Vagina (tissue), 2 donors: ENCODE measurements around the gene TIPARP.

ENCODE experiments used
- POLR2A ChIP-seq, 2 donors: fragments of 450-650 bp; IDR thresholded peaks; one replicate each; pipeline ENCODE4 v1.6.1; 2017; ENCODE audit warnings: antibody characterized with exemption in 2 of 2, mild to moderate bottlenecking in 2 of 2, moderate library complexity in 2 of 2
- POLR2AphosphoS5 ChIP-seq, 2 donors: sonication (generic); formaldehyde crosslinking; IDR thresholded peaks; one replicate each; pipeline ENCODE4 v1.9.0; 2017; ENCODE audit warnings: antibody characterized with exemption in 2 of 2, mild to moderate bottlenecking in 2 of 2, low read depth in 1 of 2; ENCODE audit not compliant: insufficient read depth in 1 of 2
- TF ChIP-seq, protein P1 (sequence below), 3 experiments: fragments of 450-650 bp in 2 of 3; fragments of 200-600 bp in 1 of 3; sonication (generic) in 1 of 3; IDR thresholded peaks; one replicate each; pipeline ENCODE4 v1.5.1; 2017 to 2019; ENCODE audit warnings: antibody characterized with exemption in 3 of 3, mild to moderate bottlenecking in 2 of 3, moderate library complexity in 2 of 3

DNA sequence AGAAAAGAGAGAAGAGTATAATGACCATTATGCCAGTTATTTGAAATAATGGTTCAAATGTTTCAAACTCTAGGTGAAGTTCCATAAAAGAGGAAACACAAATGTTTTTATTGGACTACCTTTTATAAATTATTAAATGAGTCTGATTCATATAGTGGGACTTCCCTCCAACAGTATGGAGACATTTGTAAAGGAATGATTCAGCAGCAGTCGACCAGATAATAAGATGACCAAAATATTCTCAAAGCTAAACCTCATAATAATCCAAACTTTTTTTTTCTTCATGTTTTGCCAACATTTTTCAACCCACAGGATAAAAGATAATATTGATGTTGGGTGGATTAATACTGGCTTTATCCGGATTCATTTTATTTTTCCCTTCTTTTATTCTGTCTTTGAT, 18.8 kb downstream of the TIPARP start:
- no peak for TF ChIP-seq POLR2AphosphoS5 (IDR thresholded peaks at IDR 0.05; ENCODE audit: insufficient read depth in 1 of 2, low read depth in 1 of 2)
- TF ChIP-seq, protein P1, sequence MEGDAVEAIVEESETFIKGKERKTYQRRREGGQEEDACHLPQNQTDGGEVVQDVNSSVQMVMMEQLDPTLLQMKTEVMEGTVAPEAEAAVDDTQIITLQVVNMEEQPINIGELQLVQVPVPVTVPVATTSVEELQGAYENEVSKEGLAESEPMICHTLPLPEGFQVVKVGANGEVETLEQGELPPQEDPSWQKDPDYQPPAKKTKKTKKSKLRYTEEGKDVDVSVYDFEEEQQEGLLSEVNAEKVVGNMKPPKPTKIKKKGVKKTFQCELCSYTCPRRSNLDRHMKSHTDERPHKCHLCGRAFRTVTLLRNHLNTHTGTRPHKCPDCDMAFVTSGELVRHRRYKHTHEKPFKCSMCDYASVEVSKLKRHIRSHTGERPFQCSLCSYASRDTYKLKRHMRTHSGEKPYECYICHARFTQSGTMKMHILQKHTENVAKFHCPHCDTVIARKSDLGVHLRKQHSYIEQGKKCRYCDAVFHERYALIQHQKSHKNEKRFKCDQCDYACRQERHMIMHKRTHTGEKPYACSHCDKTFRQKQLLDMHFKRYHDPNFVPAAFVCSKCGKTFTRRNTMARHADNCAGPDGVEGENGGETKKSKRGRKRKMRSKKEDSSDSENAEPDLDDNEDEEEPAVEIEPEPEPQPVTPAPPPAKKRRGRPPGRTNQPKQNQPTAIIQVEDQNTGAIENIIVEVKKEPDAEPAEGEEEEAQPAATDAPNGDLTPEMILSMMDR (IDR thresholded peaks at IDR 0.05), result no peak
- no peak for TF ChIP-seq POLR2A (IDR thresholded peaks at IDR 0.05)
